ENCODE results near the gene MAGI3. TPM values are rescaled to one million over a fixed set of nuclear protein-coding genes. Genes with fewer than 3 reads are reported as not detected.

MAGI3 gene
- polyA plus RNA-seq, 1 donor from 2014 or later = 10.8 TPM

DNA sequence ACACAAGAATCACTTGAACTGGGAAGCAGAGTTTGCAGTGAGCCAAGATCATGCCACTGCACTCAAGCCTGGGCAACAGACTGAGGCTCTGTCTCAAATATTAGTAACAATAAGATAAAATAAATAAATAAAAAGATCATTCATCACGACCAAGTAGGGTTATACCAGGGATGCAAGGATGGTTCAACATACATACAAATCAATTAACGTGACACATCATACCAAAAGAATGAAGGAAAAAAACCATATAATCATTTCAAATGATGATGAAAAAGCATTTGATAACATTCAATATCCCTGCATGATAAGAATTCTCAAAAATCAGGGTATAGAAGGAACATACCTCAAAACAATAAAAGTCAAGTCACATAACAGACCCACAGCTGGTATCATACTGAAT is 330.7 kb downstream of the MAGI3 start:
- H3K27ac ChIP-seq (ENCODE audit: low read length) = no peak overlapping the region
- no peaks in the 10 kb centered on the region for H3K27me3 ChIP-seq (ENCODE audit: insufficient read depth, low read depth, low read length)
- H3K9ac ChIP-seq (ENCODE audit: low read length) = no peak overlapping the region
- no peaks in the 10 kb centered on the region for H4K20me1 ChIP-seq (ENCODE audit: insufficient read depth)
- H3K9me2 ChIP-seq (ENCODE audit: insufficient read depth, low read length) = no peaks in the 10 kb centered on the region
- no peak overlapping the region for H2AFZ ChIP-seq (ENCODE audit: low read depth, low read length)
- no peak for TF ChIP-seq EP300 (conservative IDR thresholded peaks at IDR 0.05; ENCODE audit: poor library complexity, severe bottlenecking)
- TF ChIP-seq TAF1 (IDR thresholded peaks at IDR 0.05; ENCODE audit: low read depth) = no peak
- TF ChIP-seq CTCF (IDR thresholded peaks at IDR 0.05; ENCODE audit: poor library complexity, severe bottlenecking) = no peak
- TF ChIP-seq POLR2AphosphoS5 (IDR thresholded peaks at IDR 0.05) = no peak
- no peak for TF ChIP-seq RAD21 (conservative IDR thresholded peaks at IDR 0.05)
- TF ChIP-seq SMC3 (conservative IDR thresholded peaks at IDR 0.05; ENCODE audit: poor library complexity) = no peak
- TF ChIP-seq EZH2 (IDR thresholded peaks at IDR 0.05; ENCODE audit: borderline replicate concordance, insufficient read depth, low read length, poor library complexity, severe bottlenecking) = no peak
- no peak for TF ChIP-seq MXI1 (conservative IDR thresholded peaks at IDR 0.05; ENCODE audit: poor library complexity, severe bottlenecking)
- TF ChIP-seq, protein P1, sequence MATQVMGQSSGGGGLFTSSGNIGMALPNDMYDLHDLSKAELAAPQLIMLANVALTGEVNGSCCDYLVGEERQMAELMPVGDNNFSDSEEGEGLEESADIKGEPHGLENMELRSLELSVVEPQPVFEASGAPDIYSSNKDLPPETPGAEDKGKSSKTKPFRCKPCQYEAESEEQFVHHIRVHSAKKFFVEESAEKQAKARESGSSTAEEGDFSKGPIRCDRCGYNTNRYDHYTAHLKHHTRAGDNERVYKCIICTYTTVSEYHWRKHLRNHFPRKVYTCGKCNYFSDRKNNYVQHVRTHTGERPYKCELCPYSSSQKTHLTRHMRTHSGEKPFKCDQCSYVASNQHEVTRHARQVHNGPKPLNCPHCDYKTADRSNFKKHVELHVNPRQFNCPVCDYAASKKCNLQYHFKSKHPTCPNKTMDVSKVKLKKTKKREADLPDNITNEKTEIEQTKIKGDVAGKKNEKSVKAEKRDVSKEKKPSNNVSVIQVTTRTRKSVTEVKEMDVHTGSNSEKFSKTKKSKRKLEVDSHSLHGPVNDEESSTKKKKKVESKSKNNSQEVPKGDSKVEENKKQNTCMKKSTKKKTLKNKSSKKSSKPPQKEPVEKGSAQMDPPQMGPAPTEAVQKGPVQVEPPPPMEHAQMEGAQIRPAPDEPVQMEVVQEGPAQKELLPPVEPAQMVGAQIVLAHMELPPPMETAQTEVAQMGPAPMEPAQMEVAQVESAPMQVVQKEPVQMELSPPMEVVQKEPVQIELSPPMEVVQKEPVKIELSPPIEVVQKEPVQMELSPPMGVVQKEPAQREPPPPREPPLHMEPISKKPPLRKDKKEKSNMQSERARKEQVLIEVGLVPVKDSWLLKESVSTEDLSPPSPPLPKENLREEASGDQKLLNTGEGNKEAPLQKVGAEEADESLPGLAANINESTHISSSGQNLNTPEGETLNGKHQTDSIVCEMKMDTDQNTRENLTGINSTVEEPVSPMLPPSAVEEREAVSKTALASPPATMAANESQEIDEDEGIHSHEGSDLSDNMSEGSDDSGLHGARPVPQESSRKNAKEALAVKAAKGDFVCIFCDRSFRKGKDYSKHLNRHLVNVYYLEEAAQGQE (IDR thresholded peaks at IDR 0.05; ENCODE audit: borderline replicate concordance) = no peak
- H3K36me3 ChIP-seq (ENCODE audit: insufficient read depth, low read length) = no peaks in the 10 kb centered on the region
- peaks cover 10% of the 10 kb centered on the region for H3K9me3 ChIP-seq (ENCODE audit: low read length)
- H3K4me2 ChIP-seq (ENCODE audit: low read length) = no peak overlapping the region
- H3F3A ChIP-seq (ENCODE audit: insufficient read depth, low read length, poor library complexity, severe bottlenecking) = no peaks in the 10 kb centered on the region
- H3K4me3 ChIP-seq (ENCODE audit: low read length) = no peak overlapping the region
- no peaks in the 10 kb centered on the region for H3K79me2 ChIP-seq (replicated peaks; ENCODE audit: insufficient read depth, low read length)

DNA sequence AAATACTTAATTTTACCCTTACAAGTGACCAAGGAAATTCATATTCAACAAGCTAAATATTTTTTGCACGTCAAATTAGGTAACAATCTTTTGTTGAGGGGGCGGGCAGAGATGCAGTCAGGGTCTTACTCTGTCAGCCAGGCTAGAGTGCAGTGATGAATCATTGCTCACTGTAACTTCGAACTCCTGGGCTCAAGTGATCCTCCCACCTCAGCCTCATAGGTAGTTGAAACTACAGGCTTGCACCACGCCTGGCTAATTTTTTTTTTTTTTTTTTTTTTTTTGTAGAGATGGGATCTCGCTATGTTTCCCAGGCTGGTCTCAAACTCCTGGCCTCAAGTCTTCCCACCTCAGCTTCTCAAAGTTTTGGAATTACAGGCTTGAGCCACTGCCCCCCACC is 342.5 kb downstream of the MAGI3 start:
- no peaks in the 10 kb centered on the region for H3K27me3 ChIP-seq (ENCODE audit: insufficient read depth, low read depth, low read length)
- TF ChIP-seq SMC3 (conservative IDR thresholded peaks at IDR 0.05; ENCODE audit: poor library complexity) (no peak), TAF1 (IDR thresholded peaks at IDR 0.05; ENCODE audit: low read depth) (no peak), RAD21 (conservative IDR thresholded peaks at IDR 0.05) (no peak), EZH2 (IDR thresholded peaks at IDR 0.05; ENCODE audit: borderline replicate concordance, insufficient read depth, low read length, poor library complexity, severe bottlenecking) (no peak), EP300 (conservative IDR thresholded peaks at IDR 0.05; ENCODE audit: poor library complexity, severe bottlenecking) (no peak), CTCF (IDR thresholded peaks at IDR 0.05; ENCODE audit: poor library complexity, severe bottlenecking) (no peak), POLR2AphosphoS5 (IDR thresholded peaks at IDR 0.05) (no peak), MXI1 (conservative IDR thresholded peaks at IDR 0.05; ENCODE audit: poor library complexity, severe bottlenecking) (no peak)
- TF ChIP-seq, protein P1 (IDR thresholded peaks at IDR 0.05; ENCODE audit: borderline replicate concordance) = no peak
- peaks cover 4% of the 10 kb centered on the region for H3K36me3 ChIP-seq (ENCODE audit: insufficient read depth, low read length)
- no peak overlapping the region for H3K9ac ChIP-seq (ENCODE audit: low read length)
- no peaks in the 10 kb centered on the region for H3K79me2 ChIP-seq (replicated peaks; ENCODE audit: insufficient read depth, low read length)
- H3K9me2 ChIP-seq (ENCODE audit: insufficient read depth, low read length) = no peaks in the 10 kb centered on the region
- no peak overlapping the region for H2AFZ ChIP-seq (ENCODE audit: low read depth, low read length)
- no peak overlapping the region for H3K4me2 ChIP-seq (ENCODE audit: low read length)
- H3K27ac ChIP-seq (ENCODE audit: low read length) = no peak overlapping the region
- no peaks in the 10 kb centered on the region for H3K9me3 ChIP-seq (ENCODE audit: low read length)
- H3K4me3 ChIP-seq (ENCODE audit: low read length) = no peak overlapping the region
- H3F3A ChIP-seq (ENCODE audit: insufficient read depth, low read length, poor library complexity, severe bottlenecking) = no peaks in the 10 kb centered on the region
- H4K20me1 ChIP-seq (ENCODE audit: insufficient read depth) = no peaks in the 10 kb centered on the region

Data from neural cell (in vitro differentiated cells).